ENCODE measurements around the gene PFKL.
"Not testable (repeated sequence)": the region's sequence is repeated elsewhere in the genome, so short reads cannot be mapped to it uniquely, and the experiment has no call there.

PFKL gene

GRCh38 chr21:44349416-44349846, 49.6 kb downstream of the PFKL start:
- no peak for DNase-seq

- no peak for DNase-seq
These were observed 50.3 kb downstream of the PFKL start for GRCh38 chr21:44349847-44350772.

- DNase-seq = no peak
These were observed 51.1 kb downstream of the PFKL start for GRCh38 chr21:44350773-44351481.

GRCh38 chr21:44351535-44352252, 51.8 kb downstream of the PFKL start:
- no peak for DNase-seq

- no peak for DNase-seq
These were observed 52.5 kb downstream of the PFKL start for GRCh38 chr21:44352253-44352860.

GRCh38 chr21:44353191-44353970, 53.5 kb downstream of the PFKL start, which contains the start of gene TRPM2:
TRPM2 (plus strand) TSS chr21:44353621; CDS start chr21:44353701, 80 bp downstream.
- peak; percentile 49 for DNase-seq

GRCh38 chr21:44354001-44354405, 54.1 kb downstream of the PFKL start:
- no peak for DNase-seq

GRCh38 chr21:44354775-44355771, 55.2 kb downstream of the PFKL start:
- DNase-seq = no peak

- no peak for DNase-seq
These were observed 56.3 kb downstream of the PFKL start for GRCh38 chr21:44356160-44356559.

- no peak for DNase-seq
These were observed 56.8 kb downstream of the PFKL start for GRCh38 chr21:44356636-44357035.

- no peak for DNase-seq
These were observed 57.4 kb downstream of the PFKL start for GRCh38 chr21:44357064-44357837.

GRCh38 chr21:44359396-44359795, 59.5 kb downstream of the PFKL start:
- DNase-seq = no peak

- DNase-seq = peak; percentile 34
These were observed 60.3 kb downstream of the PFKL start for GRCh38 chr21:44360159-44360558.

GRCh38 chr21:44361903-44362302, 62.0 kb downstream of the PFKL start:
- DNase-seq = not testable (repeated sequence)

- no peak for DNase-seq
These were observed 63.4 kb downstream of the PFKL start for GRCh38 chr21:44363278-44363677.

- no peak for DNase-seq
These were observed 64.5 kb downstream of the PFKL start for GRCh38 chr21:44364151-44365053.

GRCh38 chr21:44365251-44365966, 65.6 kb downstream of the PFKL start:
- no peak for DNase-seq

All from RPMI8226 (cell line).